Epithelial cell of esophagus (primary cell): ENCODE data around the gene AATF.

Source experiments
- DNase-seq: peaks from one replicate; pipeline ENCODE4 v3.0.0; 2010; ENCODE audit warnings: low read depth
- H3K4me3 ChIP-seq: 2 replicates; pipeline ENCODE4 v1.5.1; 2011; ENCODE audit warnings: mild to moderate bottlenecking, low read length, control low read depth
- TF ChIP-seq, protein P1 (sequence below): IDR thresholded peaks from 2 replicates; pipeline ENCODE4 v1.5.1; 2011; ENCODE audit warnings: low read depth, mild to moderate bottlenecking, low read length, control low read depth, inconsistent platforms; ENCODE audit not compliant: insufficient read depth; ENCODE audit errors: missing control alignments

Gene AATF

DNA sequence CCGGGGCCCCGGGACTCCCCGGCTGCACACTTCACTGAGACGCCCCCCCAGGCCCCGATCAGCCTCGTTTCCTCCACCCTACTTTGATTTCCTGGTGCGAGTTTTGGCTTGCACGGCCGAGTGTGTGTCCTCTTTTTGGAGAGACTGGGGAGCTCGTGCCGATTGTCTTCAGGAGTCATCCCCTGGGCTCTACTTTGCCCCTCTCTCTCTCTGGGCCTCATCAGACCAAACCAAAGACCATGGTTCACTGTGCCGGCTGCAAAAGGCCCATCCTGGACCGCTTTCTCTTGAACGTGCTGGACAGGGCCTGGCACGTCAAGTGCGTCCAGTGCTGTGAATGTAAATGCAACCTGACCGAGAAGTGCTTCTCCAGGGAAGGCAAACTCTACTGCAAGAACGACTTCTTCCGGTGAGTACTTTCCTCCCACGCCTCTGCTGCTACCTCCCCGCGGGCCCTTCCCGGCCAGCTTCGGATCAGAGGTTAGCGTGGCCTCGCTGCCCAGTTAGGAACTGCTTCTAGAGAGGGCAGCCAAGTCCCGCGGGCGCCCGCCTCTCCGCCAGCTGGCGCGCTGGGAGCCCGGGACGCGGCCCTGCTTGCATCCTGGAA is 10.7 kb upstream of the AATF start:
- peak; percentile 42 for DNase-seq
- no peak overlapping the region for H3K4me3 ChIP-seq
- TF ChIP-seq, protein P1, sequence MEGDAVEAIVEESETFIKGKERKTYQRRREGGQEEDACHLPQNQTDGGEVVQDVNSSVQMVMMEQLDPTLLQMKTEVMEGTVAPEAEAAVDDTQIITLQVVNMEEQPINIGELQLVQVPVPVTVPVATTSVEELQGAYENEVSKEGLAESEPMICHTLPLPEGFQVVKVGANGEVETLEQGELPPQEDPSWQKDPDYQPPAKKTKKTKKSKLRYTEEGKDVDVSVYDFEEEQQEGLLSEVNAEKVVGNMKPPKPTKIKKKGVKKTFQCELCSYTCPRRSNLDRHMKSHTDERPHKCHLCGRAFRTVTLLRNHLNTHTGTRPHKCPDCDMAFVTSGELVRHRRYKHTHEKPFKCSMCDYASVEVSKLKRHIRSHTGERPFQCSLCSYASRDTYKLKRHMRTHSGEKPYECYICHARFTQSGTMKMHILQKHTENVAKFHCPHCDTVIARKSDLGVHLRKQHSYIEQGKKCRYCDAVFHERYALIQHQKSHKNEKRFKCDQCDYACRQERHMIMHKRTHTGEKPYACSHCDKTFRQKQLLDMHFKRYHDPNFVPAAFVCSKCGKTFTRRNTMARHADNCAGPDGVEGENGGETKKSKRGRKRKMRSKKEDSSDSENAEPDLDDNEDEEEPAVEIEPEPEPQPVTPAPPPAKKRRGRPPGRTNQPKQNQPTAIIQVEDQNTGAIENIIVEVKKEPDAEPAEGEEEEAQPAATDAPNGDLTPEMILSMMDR, result no peak

DNA sequence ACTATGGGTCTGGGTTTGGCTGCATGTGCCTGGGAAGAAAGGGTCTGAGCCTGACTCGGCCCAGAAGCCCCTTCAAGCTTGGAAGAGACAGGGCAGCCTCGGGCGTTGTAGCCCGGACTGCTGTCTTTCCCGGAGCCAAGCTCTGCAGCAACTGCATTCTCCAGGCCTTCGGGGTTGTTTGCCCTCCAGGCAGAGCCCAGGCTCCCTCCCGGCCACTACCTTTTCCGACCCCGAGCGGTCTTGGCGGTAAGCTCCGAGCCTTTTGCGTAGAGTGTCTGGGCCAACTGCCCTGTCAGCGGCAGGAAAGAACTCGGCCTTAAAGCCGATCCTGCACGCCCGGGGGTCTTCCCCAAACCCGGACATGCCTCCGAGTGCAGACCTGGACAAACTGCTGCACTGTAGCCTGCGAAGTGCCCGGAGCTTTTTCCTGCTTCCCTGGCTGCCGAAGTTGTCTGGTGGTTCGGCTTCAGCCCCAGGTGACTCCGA is 10.1 kb upstream of the AATF start:
- TF ChIP-seq, protein P1, result no peak
- DNase-seq, result no peak
- H3K4me3 ChIP-seq, result no peak overlapping the region

DNA sequence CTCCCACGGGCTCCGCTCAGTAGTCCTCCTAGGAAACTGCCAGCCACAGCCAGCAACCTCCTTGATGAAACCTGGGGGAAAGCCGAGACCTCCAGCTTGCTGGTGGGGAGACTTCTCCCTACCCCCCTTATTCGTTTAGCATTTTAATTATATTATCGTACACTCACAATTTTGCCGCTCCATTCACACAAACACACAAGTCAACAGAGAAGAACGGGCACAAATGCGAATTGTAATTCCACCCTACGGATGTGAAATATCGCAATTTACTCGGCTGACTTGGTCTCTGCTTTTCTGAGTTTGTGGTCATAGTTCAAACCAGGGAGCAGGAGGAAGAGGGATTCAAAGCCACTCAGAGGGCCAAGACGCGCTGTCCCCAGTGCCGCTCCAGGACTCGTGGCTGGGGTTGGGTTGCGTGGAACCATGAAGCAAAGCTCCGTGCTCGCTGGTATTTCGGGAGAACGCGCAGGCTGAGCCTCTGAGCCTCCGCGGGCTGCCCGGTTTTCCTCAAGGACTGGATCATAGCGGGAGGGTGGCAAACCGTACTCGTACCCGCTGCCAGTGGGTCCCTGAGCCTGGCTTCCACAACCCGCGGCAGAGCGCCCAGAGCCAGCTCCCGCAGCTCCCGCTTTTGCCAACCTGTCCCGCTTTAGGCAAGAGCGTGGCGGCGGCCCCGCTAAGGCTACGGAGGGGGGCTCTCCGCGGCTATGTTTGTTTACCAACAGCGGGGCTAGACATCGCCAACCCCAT is 9.5 kb upstream of the AATF start:
- TF ChIP-seq, protein P1, result no peak
- H3K4me3 ChIP-seq, result no peak overlapping the region
- no peak for DNase-seq

GRCh38 chr17:36939802-36940312 is 8.9 kb upstream of the AATF start:
- no peak overlapping the region for H3K4me3 ChIP-seq
- TF ChIP-seq, protein P1, result no peak
- DNase-seq, result no peak

DNA sequence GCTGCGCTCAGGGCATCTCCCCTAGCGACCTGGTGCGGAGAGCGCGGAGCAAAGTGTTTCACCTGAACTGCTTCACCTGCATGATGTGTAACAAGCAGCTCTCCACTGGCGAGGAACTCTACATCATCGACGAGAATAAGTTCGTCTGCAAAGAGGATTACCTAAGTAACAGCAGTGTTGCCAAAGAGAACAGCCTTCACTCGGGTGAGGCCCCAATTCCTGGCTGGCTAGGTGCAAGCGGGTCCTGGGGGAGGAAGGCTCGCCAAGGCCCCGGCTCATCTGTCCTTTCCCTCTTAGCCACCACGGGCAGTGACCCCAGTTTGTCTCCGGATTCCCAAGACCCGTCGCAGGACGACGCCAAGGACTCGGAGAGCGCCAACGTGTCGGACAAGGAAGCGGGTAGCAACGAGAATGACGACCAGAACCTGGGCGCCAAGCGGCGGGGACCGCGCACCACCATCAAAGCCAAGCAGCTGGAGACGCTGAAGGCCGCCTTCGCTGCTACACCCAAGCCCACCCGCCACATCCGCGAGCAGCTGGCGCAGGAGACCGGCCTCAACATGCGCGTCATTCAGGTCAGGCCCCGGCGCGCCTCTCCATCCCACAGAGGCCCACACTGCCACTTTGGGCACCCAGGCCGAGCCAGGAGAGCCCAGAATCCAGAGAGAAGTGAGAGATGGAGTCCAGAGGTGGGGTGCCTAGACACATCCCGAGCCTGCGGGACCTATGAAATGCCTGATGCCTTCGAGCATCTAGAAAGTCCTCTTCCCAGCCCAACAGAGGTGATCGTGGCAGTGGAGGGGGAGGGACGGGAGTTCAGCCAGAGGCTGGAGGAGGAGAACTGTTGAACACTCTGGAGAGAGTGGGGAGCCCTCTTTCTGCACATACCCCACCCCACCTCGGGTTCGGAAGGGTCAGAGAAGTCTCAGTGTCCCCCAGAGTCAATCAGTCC is 8.2 kb upstream of the AATF start:
- H3K4me3 ChIP-seq, result no peak overlapping the region
- no peak for DNase-seq
- TF ChIP-seq, protein P1, result no peak

DNA sequence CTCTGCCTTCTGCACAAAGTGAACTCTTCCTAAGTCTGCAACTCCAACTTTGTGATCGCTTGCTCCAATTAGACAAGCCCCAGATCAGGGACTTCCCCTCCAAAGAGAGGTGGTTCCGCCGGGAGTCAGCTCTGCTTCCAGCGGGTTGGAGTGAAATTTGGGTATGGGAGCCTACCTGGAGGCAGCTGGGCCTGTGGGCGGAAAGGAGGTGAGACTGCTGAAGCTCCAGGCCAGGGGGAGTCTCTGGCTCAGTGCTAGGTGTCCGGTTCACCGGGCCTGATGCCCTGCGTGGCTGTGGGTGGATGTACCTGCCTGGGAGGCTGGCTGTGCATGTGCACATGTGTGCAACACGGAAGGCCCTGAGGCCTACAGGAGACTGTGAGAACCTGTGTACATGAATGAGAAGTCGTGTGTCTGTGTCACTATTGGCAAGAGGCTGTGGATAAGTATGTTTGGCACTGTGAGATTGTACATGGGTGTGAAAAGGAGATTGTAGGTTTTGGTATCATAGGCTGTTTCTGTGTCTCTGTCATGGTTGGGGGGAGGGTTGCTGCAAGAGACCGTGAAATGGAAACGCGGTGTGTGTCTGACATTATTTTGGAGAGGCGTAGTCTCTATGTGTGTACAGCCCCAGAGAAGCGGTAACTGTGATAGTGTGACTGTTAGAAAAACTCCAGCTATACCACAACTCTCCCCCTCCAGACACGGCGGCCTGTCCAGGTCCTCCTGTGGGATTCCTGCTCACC is 7.3 kb upstream of the AATF start:
- DNase-seq, result no peak
- TF ChIP-seq, protein P1, result no peak
- H3K4me3 ChIP-seq, result no peak overlapping the region
